Smooth muscle cell (in vitro differentiated cells): ENCODE results near the gene CDH4. TPM values are rescaled to one million over a fixed set of nuclear protein-coding genes. Genes with fewer than 3 reads are reported as not detected.

Experiments used
- DNase-seq: peaks from one replicate; lab custom pipeline; 2025; ENCODE audit not compliant: unreplicated experiment; lab: John Stamatoyannopoulos, UW
- H2AFZ ChIP-seq: fragments of 200-600 bp; sonication (generic); 2 replicates; pipeline ENCODE4 v1.6.0; 2016; ENCODE audit warnings: antibody characterized with exemption, low read depth, mild to moderate bottlenecking
- H3F3A ChIP-seq: fragments of 200-600 bp; sonication (generic); 2 replicates; pipeline ENCODE4 v1.6.0; 2017; ENCODE audit warnings: antibody characterized with exemption, low read depth
- H3K27ac ChIP-seq: fragments of 200-600 bp; sonication (generic); 2 replicates; pipeline ENCODE4 v1.5.1; 2016; ENCODE audit warnings: low read depth, mild to moderate bottlenecking
- H3K27me3 ChIP-seq: fragments of 200-600 bp; sonication (generic); 2 replicates; pipeline ENCODE4 v1.6.1; 2016; ENCODE audit warnings: low read depth, mild to moderate bottlenecking
- H3K36me3 ChIP-seq: fragments of 200-600 bp; sonication (generic); 2 replicates; pipeline ENCODE4 v1.5.1; 2016; ENCODE audit warnings: low read depth
- H3K4me1 ChIP-seq: fragments of 200-600 bp; sonication (generic); 2 replicates; pipeline ENCODE4 v1.5.1; 2016; ENCODE audit warnings: low read depth
- H3K4me2 ChIP-seq: fragments of 200-600 bp; sonication (generic); 2 replicates; pipeline ENCODE4 v1.6.0; 2016; ENCODE audit warnings: mild to moderate bottlenecking
- H3K4me3 ChIP-seq: fragments of 200-600 bp; sonication (generic); 2 replicates; pipeline ENCODE4 v1.5.1; 2016; ENCODE audit warnings: mild to moderate bottlenecking
- H3K79me2 ChIP-seq: fragments of 200-600 bp; sonication (generic); 2 replicates; pipeline ENCODE4 v1.6.0; 2016; ENCODE audit warnings: low read depth, mild to moderate bottlenecking
- H3K9ac ChIP-seq: fragments of 200-600 bp; sonication (generic); 2 replicates; pipeline ENCODE4 v1.6.0; 2016; ENCODE audit warnings: low read depth
- H3K9me3 ChIP-seq: fragments of 200-600 bp; sonication (generic); replicated peaks from 2 replicates; pipeline ENCODE4 v1.5.1; 2016; ENCODE audit warnings: low read depth
- H4K20me1 ChIP-seq: fragments of 200-600 bp; sonication (generic); 2 replicates; pipeline ENCODE4 v1.6.0; 2016; ENCODE audit warnings: low read depth
- WGBS: methylation state at CpG from one replicate; pipeline ENCODE4 v1.1.7; 2016; ENCODE audit warnings: low lambda C conversion rate; 5-methylcytosine and 5-hydroxymethylcytosine counted together
- polyA plus RNA-seq: library from polyadenylated mRNA; unstranded; fragments of >200 nt; fragmentation: Nextera tagmentation; extraction: Ambion mirVana; gene quantifications from 2 replicates; pipeline ENCODE4 v1.2.1, GENCODE V29; 2016
- total RNA-seq: library from RNA; depleted of rRNA; stranded (reverse); fragments of >200 nt; gene quantifications from 2 replicates; pipeline ENCODE4 v1.2.3, GENCODE V29; 2014
- TF ChIP-seq, protein P1 (sequence below): fragments of 200-600 bp; sonication (generic); IDR thresholded peaks from 2 replicates; pipeline ENCODE4 v1.5.1; 2017; ENCODE audit warnings: borderline replicate concordance, mild to moderate bottlenecking, antibody characterized with exemption; ENCODE audit not compliant: insufficient read depth, poor library complexity, severe bottlenecking

The CDH4 gene
- total and polyA plus RNA-seq, 2 experiments from 2014 or later = 0.03 to 0.04 TPM

- DNase-seq = no peak
- no peaks in the 10 kb centered on the region for H4K20me1 ChIP-seq
- TF ChIP-seq, protein P1, sequence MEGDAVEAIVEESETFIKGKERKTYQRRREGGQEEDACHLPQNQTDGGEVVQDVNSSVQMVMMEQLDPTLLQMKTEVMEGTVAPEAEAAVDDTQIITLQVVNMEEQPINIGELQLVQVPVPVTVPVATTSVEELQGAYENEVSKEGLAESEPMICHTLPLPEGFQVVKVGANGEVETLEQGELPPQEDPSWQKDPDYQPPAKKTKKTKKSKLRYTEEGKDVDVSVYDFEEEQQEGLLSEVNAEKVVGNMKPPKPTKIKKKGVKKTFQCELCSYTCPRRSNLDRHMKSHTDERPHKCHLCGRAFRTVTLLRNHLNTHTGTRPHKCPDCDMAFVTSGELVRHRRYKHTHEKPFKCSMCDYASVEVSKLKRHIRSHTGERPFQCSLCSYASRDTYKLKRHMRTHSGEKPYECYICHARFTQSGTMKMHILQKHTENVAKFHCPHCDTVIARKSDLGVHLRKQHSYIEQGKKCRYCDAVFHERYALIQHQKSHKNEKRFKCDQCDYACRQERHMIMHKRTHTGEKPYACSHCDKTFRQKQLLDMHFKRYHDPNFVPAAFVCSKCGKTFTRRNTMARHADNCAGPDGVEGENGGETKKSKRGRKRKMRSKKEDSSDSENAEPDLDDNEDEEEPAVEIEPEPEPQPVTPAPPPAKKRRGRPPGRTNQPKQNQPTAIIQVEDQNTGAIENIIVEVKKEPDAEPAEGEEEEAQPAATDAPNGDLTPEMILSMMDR = no peak
- no peaks in the 10 kb centered on the region for H3K27me3 ChIP-seq
- H2AFZ ChIP-seq = no peak overlapping the region
- no peaks in the 10 kb centered on the region for H3K36me3 ChIP-seq
- no peak overlapping the region for H3K4me3 ChIP-seq
- no peak overlapping the region for H3K4me2 ChIP-seq
- no peaks in the 10 kb centered on the region for H3K9me3 ChIP-seq
- H3K4me1 ChIP-seq = no peaks in the 10 kb centered on the region
- H3K79me2 ChIP-seq = no peaks in the 10 kb centered on the region
- no peaks in the 10 kb centered on the region for H3F3A ChIP-seq
- 91% methylated on average over 14 of the region's 14 CpGs for WGBS
- no peak overlapping the region for H3K9ac ChIP-seq
- H3K27ac ChIP-seq = no peak overlapping the region
Measured at GRCh38 chr20:61394088-61394799, 142.2 kb downstream of the CDH4 start.

GRCh38 chr20:61396262-61396848 is 144.3 kb downstream of the CDH4 start:
- Histone ChIP-seq H3K4me1 (no peaks in the 10 kb centered on the region), H3K27ac (no peak overlapping the region), H3K36me3 (no peaks in the 10 kb centered on the region), H3K79me2 (no peaks in the 10 kb centered on the region), H4K20me1 (no peaks in the 10 kb centered on the region), H3K9me3 (no peaks in the 10 kb centered on the region), H3F3A (no peaks in the 10 kb centered on the region), H3K9ac (no peak overlapping the region), H2AFZ (no peak overlapping the region), H3K4me2 (no peak overlapping the region), H3K4me3 (no peak overlapping the region), H3K27me3 (no peaks in the 10 kb centered on the region)
- no peak for DNase-seq
- TF ChIP-seq, protein P1 = no peak
- WGBS = 85% methylated on average over 19 of the region's 19 CpGs

DNA sequence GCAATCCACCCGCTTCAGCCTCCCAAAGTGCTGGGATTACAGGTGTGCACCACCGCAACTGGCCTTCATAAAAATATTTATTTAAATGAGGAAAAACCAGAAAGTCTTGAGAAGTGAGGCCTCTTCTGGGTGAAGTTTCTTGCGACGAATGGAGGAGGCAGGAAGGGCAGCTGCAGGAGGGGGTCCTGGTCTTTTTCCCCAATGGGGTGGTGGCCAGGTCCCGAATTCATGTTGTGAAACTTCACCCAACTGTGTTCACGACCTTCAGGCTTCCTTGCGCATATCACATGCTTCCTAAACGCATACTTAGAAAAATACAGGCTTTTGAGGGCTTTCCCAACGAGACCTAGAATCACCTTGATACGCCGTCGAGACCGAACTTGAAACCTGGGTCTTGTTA is 145.1 kb downstream of the CDH4 start:
- no peak overlapping the region for H3K4me2 ChIP-seq
- 88% methylated on average over 13 of the region's 13 CpGs for WGBS
- DNase-seq = no peak
- H3F3A ChIP-seq = no peaks in the 10 kb centered on the region
- H3K9ac ChIP-seq = no peak overlapping the region
- no peaks in the 10 kb centered on the region for H3K4me1 ChIP-seq
- no peak overlapping the region for H3K4me3 ChIP-seq
- no peaks in the 10 kb centered on the region for H3K79me2 ChIP-seq
- no peaks in the 10 kb centered on the region for H4K20me1 ChIP-seq
- H3K27me3 ChIP-seq = no peaks in the 10 kb centered on the region
- TF ChIP-seq, protein P1 = no peak
- H3K36me3 ChIP-seq = no peaks in the 10 kb centered on the region
- no peak overlapping the region for H2AFZ ChIP-seq
- no peak overlapping the region for H3K27ac ChIP-seq
- no peaks in the 10 kb centered on the region for H3K9me3 ChIP-seq

DNA sequence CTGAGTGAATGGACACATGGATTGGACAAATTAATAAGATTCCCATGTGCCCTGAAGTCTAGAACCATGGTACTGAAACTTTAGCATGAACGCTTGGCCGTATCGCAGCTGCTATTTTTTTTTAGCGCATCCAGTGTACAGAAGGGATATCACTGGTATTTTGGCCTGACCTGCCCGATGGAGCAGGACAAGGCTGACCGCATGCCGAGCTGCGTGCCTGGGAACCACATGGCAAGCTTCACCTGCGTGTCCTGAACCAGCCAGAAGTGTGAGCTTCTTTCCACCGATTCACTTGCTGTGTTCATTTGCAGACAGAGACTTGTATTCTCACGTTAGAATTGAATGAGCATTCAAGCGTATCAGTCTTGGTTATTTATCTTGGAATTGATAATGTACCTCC is 145.7 kb downstream of the CDH4 start:
- no peaks in the 10 kb centered on the region for H3K79me2 ChIP-seq
- no peaks in the 10 kb centered on the region for H3K4me1 ChIP-seq
- DNase-seq = no peak
- no peaks in the 10 kb centered on the region for H4K20me1 ChIP-seq
- no peak overlapping the region for H3K4me3 ChIP-seq
- H3K9ac ChIP-seq = no peak overlapping the region
- TF ChIP-seq, protein P1 = no peak
- 91% methylated on average over 12 of the region's 12 CpGs for WGBS
- no peaks in the 10 kb centered on the region for H3K36me3 ChIP-seq
- no peaks in the 10 kb centered on the region for H3F3A ChIP-seq
- no peak overlapping the region for H3K4me2 ChIP-seq
- H2AFZ ChIP-seq = no peak overlapping the region
- no peaks in the 10 kb centered on the region for H3K9me3 ChIP-seq
- H3K27me3 ChIP-seq = no peaks in the 10 kb centered on the region
- H3K27ac ChIP-seq = no peak overlapping the region
